HUES6 (cell line): ENCODE data around the gene NQO2.
"Not testable (repeated sequence)": the region's sequence is repeated elsewhere in the genome, so short reads cannot be mapped to it uniquely, and the experiment has no call there.

ENCODE experiments used
- H3K27ac ChIP-seq: 2 replicates; pipeline ENCODE4 v1.7.0; 2013; ENCODE audit warnings: low read depth, mild to moderate bottlenecking, low read length, inconsistent platforms
- H3K27me3 ChIP-seq: 2 replicates; pipeline ENCODE4 v1.6.1; 2013; ENCODE audit warnings: low read length; ENCODE audit not compliant: control insufficient read depth, insufficient read depth
- H3K36me3 ChIP-seq: 2 replicates; pipeline ENCODE4 v1.6.1; 2013; ENCODE audit warnings: low read length; ENCODE audit not compliant: control insufficient read depth, insufficient read depth
- H3K4me1 ChIP-seq: 2 replicates; pipeline ENCODE4 v1.6.1; 2013; ENCODE audit warnings: low read length; ENCODE audit not compliant: control insufficient read depth, insufficient read depth
- H3K4me3 ChIP-seq: 2 replicates; pipeline ENCODE4 v1.5.1; 2013; ENCODE audit warnings: low read depth, low read length
- H3K9ac ChIP-seq: one replicate; pipeline ENCODE4 v1.6.1; 2013; ENCODE audit warnings: mild to moderate bottlenecking, low read length
- H3K9me3 ChIP-seq: 2 replicates; pipeline ENCODE4 v1.6.1; 2013; ENCODE audit warnings: low read depth, low read length; ENCODE audit not compliant: control insufficient read depth, insufficient read depth

NQO2 gene

DNA sequence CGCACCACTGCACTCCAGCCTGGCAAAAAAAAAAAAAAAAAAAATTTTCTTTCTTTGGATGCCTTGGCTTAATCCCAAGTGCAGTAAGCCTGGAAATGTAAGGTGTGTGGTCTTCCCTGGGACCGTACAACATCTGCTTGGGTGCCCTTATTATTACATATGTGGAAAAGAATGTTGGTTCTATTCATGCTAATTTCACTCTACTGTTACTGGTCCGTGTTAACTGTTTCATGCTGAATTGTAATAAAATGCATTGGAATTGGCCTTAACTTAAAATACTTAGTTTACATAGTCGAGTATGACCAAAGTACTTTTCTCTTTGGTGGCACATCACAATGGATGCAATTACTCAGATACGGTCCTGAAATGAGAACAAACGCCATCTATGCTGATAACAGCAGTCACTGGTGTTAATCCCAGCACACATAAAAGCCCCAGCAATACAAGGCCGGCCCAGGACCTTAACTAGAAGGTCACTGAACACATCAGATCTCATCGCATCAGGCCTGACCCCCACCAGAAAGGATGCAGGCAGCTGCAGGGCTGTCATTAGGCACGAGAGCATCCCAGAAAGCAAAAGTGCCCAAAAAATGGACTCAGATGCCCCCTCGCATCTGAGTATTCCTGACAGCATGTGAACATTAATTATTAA lies 29.5 kb upstream of the NQO2 start:
- Histone ChIP-seq H3K9me3 (no peaks in the 10 kb centered on the region), H3K4me3 (peak overlapping the region; percentile 62), H3K36me3 (no peaks in the 10 kb centered on the region), H3K4me1 (peaks cover 15% of the 10 kb centered on the region), H3K27ac (no peak overlapping the region), H3K27me3 (peaks cover 3% of the 10 kb centered on the region; the same call in 1 of the 2 replicates), H3K9ac (no peak overlapping the region)

DNA sequence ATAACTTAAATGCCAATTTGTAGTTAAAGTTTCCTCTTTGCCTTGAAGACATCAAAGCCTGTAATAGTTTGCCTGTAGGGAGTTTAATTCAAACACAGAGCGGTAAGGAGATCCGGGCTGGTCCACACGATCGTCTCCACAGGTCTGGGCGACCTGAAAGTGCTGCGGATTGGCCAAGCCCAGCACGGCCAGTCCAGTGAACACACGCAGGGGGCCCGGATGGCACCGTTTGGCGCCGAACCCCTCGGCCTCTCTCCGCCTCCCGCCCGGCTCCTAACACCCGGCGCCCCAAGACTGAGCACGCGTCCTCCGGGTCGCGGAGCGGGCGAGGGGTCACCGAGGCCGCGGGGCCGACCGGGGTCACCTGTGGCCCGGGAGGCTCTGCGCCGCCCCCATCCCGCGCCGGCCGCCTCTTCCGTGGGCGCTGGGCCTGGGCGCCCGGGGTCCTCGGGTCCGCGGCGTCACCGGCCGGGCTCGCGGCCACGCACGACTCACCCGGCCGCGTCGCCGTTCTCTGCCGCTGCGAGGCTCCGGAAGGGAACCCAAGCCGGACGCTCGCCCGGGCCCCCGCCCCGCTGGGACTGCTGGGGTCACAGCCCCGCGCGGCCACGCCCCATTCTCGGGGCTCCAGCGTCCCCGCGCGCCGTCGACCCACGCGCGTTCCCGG lies 28.8 kb upstream of the NQO2 start:
- no peaks in the 10 kb centered on the region for H3K9me3 ChIP-seq
- no peak overlapping the region for H3K27ac ChIP-seq
- H3K9ac ChIP-seq = peak overlapping the region; percentile 75
- H3K4me3 ChIP-seq = peak overlapping the region; percentile 62
- peaks cover 11% of the 10 kb centered on the region for H3K4me1 ChIP-seq
- no peaks in the 10 kb centered on the region for H3K36me3 ChIP-seq
- H3K27me3 ChIP-seq = peaks cover 3% of the 10 kb centered on the region; the same call in 1 of the 2 replicates

DNA sequence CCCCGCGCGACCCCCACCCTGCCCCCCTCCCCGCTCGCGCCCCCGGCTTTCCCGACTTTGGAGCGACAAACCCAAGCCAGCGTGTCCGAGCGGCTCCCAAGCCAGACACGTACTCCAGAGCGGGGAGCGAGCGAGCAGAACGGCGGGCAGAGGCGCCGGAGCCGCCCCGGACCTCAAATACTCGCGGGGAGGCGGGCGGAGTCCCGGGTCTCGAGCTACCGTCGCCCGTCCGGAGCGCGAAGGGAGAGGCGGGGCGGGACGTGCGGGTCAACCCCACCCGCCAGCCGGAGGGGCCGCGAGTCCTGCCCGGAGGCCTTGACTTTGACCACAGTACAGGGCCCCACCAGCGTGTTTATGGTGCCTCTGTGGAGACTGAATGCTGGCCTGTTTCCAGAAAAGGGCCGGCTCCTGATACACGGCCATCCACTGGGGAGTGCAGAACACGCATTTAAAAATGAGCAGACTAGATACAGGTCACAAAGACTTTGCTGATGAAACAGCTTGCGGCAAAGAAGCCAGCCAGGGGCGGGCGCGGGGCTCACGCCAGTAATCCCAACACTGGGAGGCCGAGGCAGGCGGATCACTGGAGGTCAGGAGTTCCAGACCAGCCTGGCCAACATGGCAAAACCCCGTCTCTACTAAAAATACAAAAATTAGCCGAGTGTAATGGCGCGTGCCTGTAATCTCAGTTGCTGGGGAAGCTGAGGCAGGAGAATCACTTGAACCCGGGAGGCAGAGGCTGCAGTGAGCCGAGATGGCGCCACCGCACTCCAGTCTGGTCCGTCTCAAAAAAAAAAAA lies 28.1 kb upstream of the NQO2 start, which contains the start of gene SERPINB6:
TSS of gene SERPINB6 (minus strand) at position 148 of the 799 bp plus-strand sequence. CDS start 12,235 bp downstream, outside the sequence.
- H3K36me3 ChIP-seq = no peaks in the 10 kb centered on the region
- no peaks in the 10 kb centered on the region for H3K9me3 ChIP-seq
- H3K4me1 ChIP-seq = peaks cover 7% of the 10 kb centered on the region
- peak within 1 kb of the TSS; percentile 62 for H3K4me3 ChIP-seq
- H3K27me3 ChIP-seq = peaks cover 3% of the 10 kb centered on the region; the same call in 1 of the 2 replicates
- peak within 1 kb of the TSS; percentile 75 for H3K9ac ChIP-seq
- no peak within 1 kb of the TSS for H3K27ac ChIP-seq

DNA sequence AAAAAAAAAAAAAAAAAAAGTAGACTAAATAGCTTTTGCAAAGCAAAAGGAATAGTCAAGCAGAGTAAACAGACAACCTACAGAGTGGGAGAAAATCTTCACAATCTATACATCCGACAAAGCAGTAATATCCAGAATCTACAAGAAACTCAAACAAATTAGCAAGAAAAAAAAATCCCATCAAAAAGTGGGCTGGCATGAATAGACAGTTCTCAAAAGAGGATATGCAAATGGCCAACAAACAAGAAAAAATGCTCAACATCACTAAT lies 27.5 kb upstream of the NQO2 start:
- not testable (repeated sequence) for H3K9ac ChIP-seq, H3K9me3 ChIP-seq, H3K27me3 ChIP-seq, H3K4me1 ChIP-seq, H3K36me3 ChIP-seq, H3K27ac ChIP-seq
- peak overlapping the region; percentile 62 for H3K4me3 ChIP-seq

DNA sequence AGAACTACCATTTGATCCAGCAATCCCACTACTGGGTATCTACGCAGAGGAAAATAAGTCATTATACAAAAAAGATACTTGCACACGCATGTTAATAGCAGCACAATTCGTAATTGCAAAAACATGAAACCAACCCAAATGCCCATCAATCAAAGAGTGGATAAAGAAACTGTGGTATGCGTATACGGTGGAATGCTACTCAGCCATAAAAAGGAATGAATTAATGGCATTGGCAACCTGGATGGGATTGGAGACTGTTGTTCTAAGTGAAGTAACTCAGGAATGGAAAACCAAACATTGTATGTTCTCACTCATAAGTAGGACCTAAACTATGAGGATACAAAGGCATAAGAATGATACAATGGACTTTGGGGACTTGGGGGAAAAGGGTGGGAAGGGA lies 27.0 kb upstream of the NQO2 start:
- not testable (repeated sequence) for H3K27me3 ChIP-seq, H3K9ac ChIP-seq, H3K9me3 ChIP-seq, H3K36me3 ChIP-seq, H3K4me3 ChIP-seq, H3K27ac ChIP-seq
- H3K4me1 ChIP-seq = peaks cover 14% of the 10 kb centered on the region

DNA sequence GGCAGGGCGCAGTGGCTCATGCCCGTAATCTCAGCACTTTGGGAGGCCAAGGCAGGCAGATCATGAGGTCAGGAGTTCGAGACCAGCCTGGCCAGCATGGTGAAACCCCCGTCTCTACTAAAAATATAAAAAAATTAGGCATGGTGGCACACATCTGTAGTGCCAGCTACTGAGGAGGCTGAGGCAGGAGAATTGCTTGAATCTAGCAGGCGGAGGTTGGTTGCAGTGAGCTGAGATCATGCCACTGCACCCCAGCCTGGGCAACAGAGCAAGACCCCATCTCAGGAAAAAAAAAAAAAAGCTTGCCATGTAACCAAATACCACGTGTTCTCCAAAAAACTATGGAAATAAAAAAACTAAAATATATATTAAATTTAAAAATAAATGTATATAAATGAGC lies 26.5 kb upstream of the NQO2 start:
- H3K9me3 ChIP-seq, H3K4me3 ChIP-seq, H3K27ac ChIP-seq, H3K9ac ChIP-seq, H3K27me3 ChIP-seq, H3K36me3 ChIP-seq: not testable (repeated sequence)
- H3K4me1 ChIP-seq = peaks cover 19% of the 10 kb centered on the region

DNA sequence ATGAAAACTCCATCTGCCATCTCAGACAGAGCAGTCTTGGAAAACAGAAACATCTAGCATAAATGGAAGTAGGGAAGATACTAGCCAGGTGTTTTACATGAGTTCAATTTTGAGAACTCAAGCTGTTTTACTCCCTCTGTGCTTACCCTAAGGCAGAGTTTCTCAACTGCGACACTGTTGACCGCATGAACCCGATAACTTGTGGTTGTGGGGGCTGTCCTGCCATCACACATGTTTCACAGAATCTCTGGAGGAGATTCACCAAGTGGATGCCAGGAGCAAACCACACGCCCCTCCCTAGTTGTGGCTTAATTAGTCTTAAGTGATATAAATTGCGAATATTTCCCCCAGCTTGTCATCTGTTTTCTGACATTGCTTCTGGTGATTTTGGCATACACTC lies 26.0 kb upstream of the NQO2 start:
- H3K4me1 ChIP-seq = peaks cover 23% of the 10 kb centered on the region
- peaks cover 3% of the 10 kb centered on the region; the same call in 1 of the 2 replicates for H3K27me3 ChIP-seq
- no peak overlapping the region for H3K4me3 ChIP-seq

DNA sequence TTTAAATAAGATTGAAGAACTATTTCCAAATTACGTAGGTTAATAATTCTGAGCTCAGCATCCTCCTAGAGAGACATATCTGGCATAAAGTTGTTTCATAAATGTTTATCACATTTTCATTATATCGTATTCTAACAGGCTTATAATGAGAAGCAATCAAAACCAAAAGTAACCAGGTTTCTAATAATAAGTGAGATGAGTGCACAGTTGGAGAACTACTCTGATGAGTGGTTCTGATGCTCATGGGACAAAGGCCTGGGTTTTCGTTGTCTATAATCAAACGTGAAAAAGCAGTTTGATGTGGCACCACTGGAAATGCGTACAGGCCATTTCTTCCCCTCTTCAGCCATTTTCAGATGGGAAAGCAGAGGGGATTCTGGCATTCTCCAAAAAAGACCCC lies 23.6 kb upstream of the NQO2 start:
- no peaks in the 10 kb centered on the region for H3K9me3 ChIP-seq
- H3K4me3 ChIP-seq = no peak overlapping the region
- H3K27me3 ChIP-seq = peaks cover 3% of the 10 kb centered on the region; the same call in 1 of the 2 replicates
- no peak overlapping the region for H3K9ac ChIP-seq
- H3K36me3 ChIP-seq = no peaks in the 10 kb centered on the region
- H3K27ac ChIP-seq = no peak overlapping the region
- H3K4me1 ChIP-seq = peaks cover 31% of the 10 kb centered on the region

More for the DNA sequence above, 26.0 kb upstream of the NQO2 start:
- H3K27ac ChIP-seq = no peak overlapping the region
- H3K36me3 ChIP-seq = no peaks in the 10 kb centered on the region
- no peak overlapping the region for H3K9ac ChIP-seq
- no peaks in the 10 kb centered on the region for H3K9me3 ChIP-seq

DNA sequence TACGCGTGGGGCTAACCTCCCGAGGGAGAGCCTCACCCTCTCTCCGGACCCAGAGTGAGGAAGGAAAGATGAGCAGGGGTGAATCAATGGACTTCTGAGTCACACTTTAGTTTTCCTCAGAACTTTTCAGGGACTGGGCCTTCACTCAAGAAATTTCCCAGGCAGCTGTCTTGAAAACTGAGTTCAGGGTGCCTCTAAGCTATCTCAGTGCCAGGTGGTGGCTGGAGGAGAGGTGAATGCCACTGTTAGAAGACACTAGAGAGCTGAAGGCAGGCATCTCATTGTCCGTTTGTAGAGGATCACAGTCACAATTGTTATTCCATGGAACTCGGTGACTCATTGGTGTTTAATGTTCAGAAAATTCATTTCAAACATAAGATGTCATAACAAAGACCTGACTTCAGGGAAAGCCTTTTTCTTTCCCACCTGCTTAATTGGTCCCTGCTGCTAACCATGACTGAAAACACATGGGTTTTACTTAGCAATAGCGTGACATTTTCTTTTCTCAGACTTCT lies 23.1 kb upstream of the NQO2 start:
- H3K4me3 ChIP-seq = no peak overlapping the region
- H3K9ac ChIP-seq = no peak overlapping the region
- no peaks in the 10 kb centered on the region for H3K36me3 ChIP-seq
- H3K4me1 ChIP-seq = peaks cover 34% of the 10 kb centered on the region
- H3K27me3 ChIP-seq = peaks cover 3% of the 10 kb centered on the region; the same call in 1 of the 2 replicates
- H3K9me3 ChIP-seq = no peaks in the 10 kb centered on the region
- H3K27ac ChIP-seq = no peak overlapping the region

DNA sequence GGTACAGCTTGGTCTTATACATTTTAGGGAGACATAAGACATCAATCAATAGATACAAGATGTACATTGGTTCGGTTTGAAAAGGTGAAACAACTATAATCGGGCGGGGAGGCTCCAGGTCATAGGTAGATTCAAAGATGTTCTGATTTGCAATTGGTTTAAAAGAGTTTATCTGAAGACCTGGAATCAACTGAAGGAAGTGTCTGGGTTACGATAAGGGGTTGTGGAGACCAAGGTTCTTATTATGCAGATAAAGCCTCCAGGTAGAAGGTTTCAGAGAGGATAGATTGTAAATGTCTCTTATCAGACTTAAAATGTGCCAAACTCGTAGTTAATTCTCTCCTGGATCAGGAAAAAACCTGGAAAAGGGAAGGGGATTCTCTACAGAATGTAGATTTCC lies 22.4 kb upstream of the NQO2 start:
- no peaks in the 10 kb centered on the region for H3K9me3 ChIP-seq
- H3K36me3 ChIP-seq = no peaks in the 10 kb centered on the region
- no peaks in the 10 kb centered on the region for H3K27me3 ChIP-seq
- no peak overlapping the region for H3K27ac ChIP-seq
- no peak overlapping the region for H3K9ac ChIP-seq
- H3K4me1 ChIP-seq = peaks cover 35% of the 10 kb centered on the region
- H3K4me3 ChIP-seq = no peak overlapping the region
